CD14-positive monocyte (primary cell): ENCODE results near the gene DOCK8. TPM values are rescaled to one million over a fixed set of nuclear protein-coding genes. Genes with fewer than 3 reads are reported as not detected.

Source experiments
- DNase-seq, 3 donors: peaks; one replicate each; pipeline ENCODE4 v3.0.0-alpha.2; 2011 to 2022
- H2AFZ ChIP-seq: 2 replicates; pipeline ENCODE4 v1.6.0; 2012; ENCODE audit warnings: mild to moderate bottlenecking, low read depth, low read length, inconsistent platforms; ENCODE audit not compliant: insufficient read depth, poor library complexity, severe bottlenecking
- H3K27ac ChIP-seq, 2 donors: 1 replicate in 1 of 2; 2 replicates in 1 of 2; pipeline ENCODE4 v1.5.1; 2012 to 2013; ENCODE audit warnings: low read length in 2 of 2, control low read depth in 1 of 2, inconsistent platforms in 1 of 2, low read depth in 1 of 2, mild to moderate bottlenecking in 1 of 2
- H3K27me3 ChIP-seq, 2 donors: one replicate each; pipeline versions ENCODE4 v1.6.0 to v1.6.1; 2011 to 2013; ENCODE audit warnings: low read length in 2 of 2; ENCODE audit not compliant: control insufficient read depth in 2 of 2, insufficient read depth in 2 of 2
- H3K36me3 ChIP-seq, 2 donors: replicated peaks in 1 of 2; 1 replicate in 1 of 2; 2 replicates in 1 of 2; pipeline versions ENCODE4 v1.5.1 to v1.6.1; 2012 to 2013; ENCODE audit warnings: low read length in 2 of 2, control low read depth in 1 of 2, inconsistent platforms in 1 of 2, mild to moderate bottlenecking in 1 of 2; ENCODE audit not compliant: insufficient read depth in 2 of 2, control insufficient read depth in 1 of 2
- H3K4me1 ChIP-seq, 2 donors: 1 replicate in 1 of 2; 2 replicates in 1 of 2; pipeline versions ENCODE4 v1.5.1 to v1.6.1; 2012 to 2013; ENCODE audit warnings: low read length in 2 of 2, control low read depth in 1 of 2, inconsistent platforms in 1 of 2, mild to moderate bottlenecking in 1 of 2, moderate library complexity in 1 of 2; ENCODE audit not compliant: insufficient read depth in 2 of 2, control insufficient read depth in 1 of 2
- H3K4me2 ChIP-seq: replicated peaks from 2 replicates; pipeline ENCODE3; 2012; ENCODE audit warnings: low read length, moderate library complexity, mild to moderate bottlenecking; ENCODE audit not compliant: poor library complexity, severe bottlenecking; ENCODE audit errors: extremely low read depth
- H3K4me3 ChIP-seq, 3 experiments: fragments of 200-600 bp in 1 of 3; sonication (generic) in 1 of 3; replicated peaks in 1 of 3; 1 replicate in 2 of 3; 2 replicates in 1 of 3; pipeline ENCODE4 v1.5.1; 2011 to 2013; ENCODE audit warnings: low read length in 3 of 3, mild to moderate bottlenecking in 3 of 3, control low read depth in 2 of 3, low read depth in 2 of 3, inconsistent platforms in 1 of 3, moderate library complexity in 1 of 3
- H3K79me2 ChIP-seq: 2 replicates; pipeline ENCODE4 v1.6.0; 2012; ENCODE audit warnings: mild to moderate bottlenecking, control low read depth, inconsistent platforms, low read length, moderate library complexity; ENCODE audit not compliant: insufficient read depth
- H3K9ac ChIP-seq: 2 replicates; pipeline ENCODE4 v1.6.0; 2017; ENCODE audit warnings: low read length, mild to moderate bottlenecking; ENCODE audit not compliant: insufficient read depth, poor library complexity, severe bottlenecking
- H3K9me3 ChIP-seq, 2 donors: replicated peaks in 1 of 2; 1 replicate in 1 of 2; 2 replicates in 1 of 2; pipeline versions ENCODE4 v1.5.1 to v1.6.1; 2012 to 2013; ENCODE audit warnings: low read length in 2 of 2, control low read depth in 1 of 2; ENCODE audit not compliant: control insufficient read depth in 1 of 2, insufficient read depth in 1 of 2
- H4K20me1 ChIP-seq: 2 replicates; pipeline ENCODE4 v1.6.0; 2012; ENCODE audit warnings: mild to moderate bottlenecking, low read length, control low read depth, moderate library complexity; ENCODE audit not compliant: insufficient read depth
- H3K27ac Mint-ChIP-seq, 7 donors: one replicate each; pipeline ENCODE4 v1.8.0; 2020; ENCODE audit warnings: mild to moderate bottlenecking in 7 of 7, mixed read lengths in 7 of 7, moderate library complexity in 6 of 7, inconsistent platforms in 2 of 7
- H3K27me3 Mint-ChIP-seq, 3 donors: one replicate each; pipeline ENCODE4 v1.8.0; 2021 to 2022; ENCODE audit warnings: low read depth in 3 of 3, mild to moderate bottlenecking in 3 of 3, mixed read lengths in 3 of 3, moderate library complexity in 3 of 3, inconsistent platforms in 1 of 3
- H3K36me3 Mint-ChIP-seq, 2 donors: one replicate each; pipeline ENCODE4 v1.8.0; 2020; ENCODE audit warnings: mixed read lengths in 2 of 2, inconsistent platforms in 1 of 2, mild to moderate bottlenecking in 1 of 2
- H3K4me1 Mint-ChIP-seq: one replicate; pipeline ENCODE4 v1.8.0; 2020; ENCODE audit warnings: mild to moderate bottlenecking, mixed read lengths
- H3K4me3 Mint-ChIP-seq, 2 donors: one replicate each; pipeline ENCODE4 v1.8.0; 2020; ENCODE audit warnings: mild to moderate bottlenecking in 2 of 2, mixed read lengths in 2 of 2, moderate library complexity in 1 of 2
- H3K9me3 Mint-ChIP-seq, 7 donors: one replicate each; pipeline ENCODE4 v1.8.0; 2020 to 2022; ENCODE audit warnings: mixed read lengths in 7 of 7, mild to moderate bottlenecking in 6 of 7, moderate library complexity in 6 of 7, inconsistent platforms in 2 of 7
- CTCF ChIP-seq: fragments of 200-600 bp; IDR thresholded peaks from one replicate; pipeline ENCODE4 v1.8.0; 2022; ENCODE audit warnings: antibody characterized with exemption, mild to moderate bottlenecking
- WGBS: methylation state at CpG from one replicate; pipeline ENCODE4 v1.1.5; 2013; ENCODE audit warnings: missing lambda C conversion rate; ENCODE audit not compliant: insufficient coverage; 5-methylcytosine and 5-hydroxymethylcytosine counted together
- intact Hi-C, 2 donors: fragments of 100-400 bp; cut with micrococcal nuclease; formaldehyde crosslinking; loops; one replicate each; pipeline versions ENCODE4 v1.15.0 to v1.15.1; 2023
- polyA plus RNA-seq, 3 donors: library from polyadenylated mRNA; depleted of rRNA in 1 of 3; unstranded in 2 of 3; stranded (reverse) in 1 of 3; fragments of 300-500 nt in 2 of 3; fragments of >200 nt in 1 of 3; fragmentation: Illumina TruSeq in 2 of 3; gene quantifications; 1 replicate in 2 of 3; 2 replicates in 1 of 3; pipeline ENCODE4 v1.2.3, GENCODE V29; 2012 to 2021

DOCK8 gene
- polyA plus RNA-seq, 3 donors: 46.8 to 100 (median 95.4) TPM

- peaks cover 0 to 16% of the 10 kb centered on the region in 2 donors for H3K9me3 ChIP-seq
- Mint-ChIP-seq H3K9me3 (peaks cover 0 to 10% (median 3%) of the 10 kb centered on the region in 7 donors), H3K4me1 (peaks cover 16% of the 10 kb centered on the region), H3K36me3 (no peaks in the 10 kb centered on the region), H3K27ac (no peak within 1 kb of the TSS), H3K4me3 (peak within 1 kb of the TSS; percentile 78 to 89), H3K27me3 (peaks cover 49 to 83% (median 68%) of the 10 kb centered on the region in 3 donors)
- H4K20me1 ChIP-seq: no peaks in the 10 kb centered on the region
- under 1% methylated on average over 111 of the region's 119 CpGs for WGBS
- H2AFZ ChIP-seq: peak within 1 kb of the TSS; percentile 90
- intact Hi-C loops: no loop called here
- peaks cover 30 to 67% of the 10 kb centered on the region in 2 donors for H3K27me3 ChIP-seq
- peaks cover 14 to 20% of the 10 kb centered on the region in 2 donors for H3K4me1 ChIP-seq
- no peaks in the 10 kb centered on the region for H3K79me2 ChIP-seq
- no peaks in the 10 kb centered on the region for H3K36me3 ChIP-seq
- no peak for TF ChIP-seq CTCF
- H3K4me3 ChIP-seq: peak within 1 kb of the TSS; percentile 44 to 79 (median 69)
- H3K4me2 ChIP-seq: peak within 1 kb of the TSS; percentile 82
- peak; percentile 13 to 44 (median 32) for DNase-seq
- H3K9ac ChIP-seq: peak within 1 kb of the TSS; percentile 27
- H3K27ac ChIP-seq: no peak within 1 kb of the TSS
Measured at GRCh38 chr9:503881-504852, 289.5 kb downstream of the DOCK8 start, which contains the start of gene KANK1. KANK1 (plus strand) TSS chr9:504695.

GRCh38 chr9:504921-505740, 290.5 kb downstream of the DOCK8 start:
- Histone ChIP-seq H3K79me2 (no peaks in the 10 kb centered on the region), H3K27ac (no peak overlapping the region), H3K4me2 (peak overlapping the region; percentile 82), H3K4me1 (peaks cover 14 to 20% of the 10 kb centered on the region in 2 donors), H2AFZ (peak overlapping the region; percentile 90), H3K4me3 (peak overlapping the region in 2 of 3 experiments; percentile 12 to 79), H3K36me3 (no peaks in the 10 kb centered on the region), H3K9me3 (peaks cover 0 to 16% of the 10 kb centered on the region in 2 donors), H3K27me3 (peaks cover 27 to 63% of the 10 kb centered on the region in 2 donors), H3K9ac (no peak overlapping the region), H4K20me1 (no peaks in the 10 kb centered on the region)
- intact Hi-C loops: no loop called here
- peaks cover 16% of the 10 kb centered on the region for H3K4me1 Mint-ChIP-seq
- 3% methylated on average over 81 of the region's 92 CpGs for WGBS
- no peak for TF ChIP-seq CTCF
- peaks cover 0 to 10% (median 3%) of the 10 kb centered on the region in 7 donors for H3K9me3 Mint-ChIP-seq
- H3K4me3 Mint-ChIP-seq: peak overlapping the region; percentile 72 to 83
- H3K36me3 Mint-ChIP-seq: no peaks in the 10 kb centered on the region
- peak in 1 of 3 donors; percentile 5 for DNase-seq
- H3K27ac Mint-ChIP-seq: no peak overlapping the region
- H3K27me3 Mint-ChIP-seq: peaks cover 53 to 78% (median 65%) of the 10 kb centered on the region in 3 donors
